Nucleus accumbens (tissue), 56 donors: Measurements from ENCODE around the gene PHF21B.
"Not testable (repeated sequence)": the region's sequence is repeated elsewhere in the genome, so short reads cannot be mapped to it uniquely, and the experiment has no call there.

Source experiments
- DNase-seq, 56 donors: peaks; one replicate each; lab custom pipeline; 2025; lab: John Stamatoyannopoulos, UW

The PHF21B gene

DNA sequence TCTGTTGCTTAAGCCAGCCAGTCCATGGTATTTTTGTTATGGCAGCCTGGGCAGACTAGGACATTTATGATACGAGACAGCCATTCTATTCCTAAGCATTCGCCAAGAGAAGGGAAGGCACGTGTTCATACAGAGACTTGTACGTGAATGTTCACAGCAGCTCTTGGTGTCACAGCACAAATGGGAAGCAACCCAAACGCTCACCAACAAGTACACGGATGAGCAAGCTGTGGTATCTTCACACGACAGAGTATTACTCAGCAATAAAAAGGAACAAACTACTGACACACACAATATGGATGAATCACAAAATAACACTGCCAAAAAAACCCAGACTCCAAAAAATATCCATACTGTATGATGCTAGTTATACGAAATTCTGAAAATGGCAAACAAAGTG is 85.1 kb downstream of the PHF21B start:
- DNase-seq, result no peak

DNA sequence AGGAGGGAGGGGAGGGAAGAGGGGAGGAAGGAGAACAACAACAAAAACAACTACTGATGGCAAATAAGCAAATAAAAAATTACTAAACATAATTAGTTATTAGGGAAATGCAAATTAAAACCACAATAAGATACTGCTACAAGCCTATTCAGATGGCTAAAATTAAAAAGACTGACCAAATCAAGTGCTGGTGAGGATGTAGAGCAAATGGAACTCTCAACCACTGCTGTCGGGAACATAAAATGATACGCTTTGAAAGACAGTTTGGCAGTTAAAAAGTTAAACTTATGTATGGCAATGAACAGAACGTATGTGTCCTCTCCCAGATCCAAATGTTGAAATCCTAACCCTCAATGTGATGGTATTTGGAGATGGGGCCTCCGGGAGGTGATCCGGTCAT is 85.7 kb downstream of the PHF21B start:
- DNase-seq, result no peak

DNA sequence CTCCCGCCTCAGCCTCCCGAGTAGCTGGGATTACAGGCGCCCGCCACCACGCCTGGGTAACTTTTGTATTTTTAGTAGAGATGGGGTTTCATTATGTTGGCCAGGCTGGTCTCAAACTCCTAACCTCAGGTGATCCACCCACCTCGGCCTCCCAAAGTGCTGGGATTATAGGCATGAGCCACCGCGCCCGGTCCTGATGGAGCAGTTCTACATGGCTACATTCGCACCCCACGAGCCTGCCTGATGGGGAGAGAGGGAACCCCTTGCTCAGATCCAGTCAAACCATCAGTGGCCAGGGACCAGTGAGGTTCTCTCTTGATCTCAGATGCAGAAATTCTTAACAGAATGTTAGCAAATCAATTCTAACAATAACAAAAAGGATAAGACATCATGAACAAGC is 88.0 kb downstream of the PHF21B start:
- DNase-seq, result not testable (repeated sequence)

DNA sequence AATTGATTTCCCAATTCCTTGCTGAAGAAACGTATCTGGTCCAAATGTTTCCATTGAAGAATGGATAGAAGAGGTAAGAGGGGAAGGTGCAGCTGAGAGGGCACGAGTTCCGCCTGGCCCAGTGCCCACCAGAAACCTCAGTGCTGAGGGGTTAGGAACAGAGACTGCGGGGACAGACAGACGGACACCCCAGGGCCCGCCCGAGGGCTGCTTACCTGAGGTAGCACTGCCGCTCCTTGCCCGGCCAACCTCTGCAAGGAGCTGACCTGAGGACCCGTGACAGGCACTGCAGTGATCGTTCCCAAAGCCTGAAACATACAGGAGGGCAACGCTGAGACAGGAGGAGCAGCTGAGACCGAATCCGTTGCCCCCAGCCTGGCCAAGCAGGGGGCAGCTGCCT is 89.6 kb downstream of the PHF21B start:
- DNase-seq, result no peak

DNA sequence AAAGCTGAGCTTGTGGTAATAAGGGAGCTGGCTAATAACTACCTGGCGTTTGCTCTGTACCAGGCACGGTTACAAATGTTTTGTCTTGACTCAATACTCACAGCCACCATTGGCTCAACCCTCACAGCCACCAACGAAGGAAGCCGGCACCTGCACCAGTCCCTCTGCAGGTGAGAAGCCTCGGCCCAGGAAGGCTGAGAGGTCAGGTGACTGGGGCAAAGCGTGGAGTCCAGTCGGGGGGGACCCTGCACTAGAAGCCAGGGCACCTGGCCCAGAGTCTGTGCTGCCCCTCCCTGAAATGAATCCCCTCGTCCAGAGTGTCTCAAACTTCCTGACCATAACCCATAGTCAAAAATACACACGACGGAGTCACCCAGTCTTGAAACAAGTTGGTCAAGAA is 90.1 kb downstream of the PHF21B start:
- DNase-seq, result no peak

DNA sequence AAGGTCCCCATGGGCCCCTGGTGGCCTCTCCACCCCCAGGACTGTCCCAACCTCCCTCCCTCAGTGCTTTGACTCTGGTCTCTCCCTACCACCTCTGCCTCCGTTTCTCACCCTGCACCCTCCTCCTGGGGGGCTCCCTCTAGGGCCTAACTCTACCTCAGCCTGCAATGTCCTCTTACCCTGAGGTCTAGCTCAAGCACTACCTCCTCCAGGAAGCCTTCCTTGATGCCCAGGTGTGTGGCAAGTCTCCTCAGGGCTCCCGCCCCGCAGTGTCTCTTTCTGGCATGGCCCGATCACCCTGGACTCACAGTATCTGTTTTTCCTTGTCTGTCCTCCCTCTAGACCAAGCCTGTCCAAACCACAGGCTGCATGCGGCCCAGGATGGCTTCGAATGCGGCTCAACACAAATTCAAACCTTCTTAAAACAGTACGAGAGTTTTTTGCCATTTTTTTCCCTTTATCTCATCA is 90.8 kb downstream of the PHF21B start:
- DNase-seq, result no peak

DNA sequence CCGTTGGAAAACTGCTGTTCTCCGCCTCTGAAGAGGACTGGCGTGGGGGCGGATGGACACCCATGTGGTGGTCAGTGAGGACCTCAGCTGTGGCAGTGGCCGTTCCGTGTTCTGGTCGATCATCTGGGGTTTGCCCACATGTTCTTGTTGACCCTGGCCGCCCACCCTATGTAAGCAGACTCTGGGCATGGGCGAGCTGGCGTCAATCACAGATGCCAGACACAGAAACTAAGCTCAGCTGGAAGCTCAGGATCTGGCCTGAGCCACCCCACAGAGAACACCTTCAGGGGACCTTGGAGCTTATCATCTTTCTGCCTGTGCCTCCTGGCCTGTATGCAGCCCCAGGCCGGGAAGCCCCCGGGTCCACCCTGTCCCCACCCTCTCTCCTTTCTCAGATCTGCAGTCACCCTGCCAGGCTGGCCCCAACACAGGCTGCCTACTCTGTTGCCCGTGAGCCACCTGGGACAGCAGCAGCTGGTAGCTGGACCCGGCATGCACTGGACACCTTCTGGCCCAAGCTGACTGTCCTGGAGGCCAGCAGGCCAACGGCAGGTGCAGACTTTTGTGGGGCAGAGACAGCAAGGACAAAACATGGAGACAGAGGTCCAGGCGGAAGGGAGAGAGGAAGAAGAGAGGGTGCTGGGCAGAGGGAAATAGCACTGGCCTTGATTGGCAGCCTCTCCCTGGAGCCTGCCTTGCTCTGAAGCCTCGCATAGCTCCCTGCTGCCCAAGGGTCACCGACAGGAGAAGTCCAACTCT is 91.5 kb downstream of the PHF21B start:
- no peak for DNase-seq

DNA sequence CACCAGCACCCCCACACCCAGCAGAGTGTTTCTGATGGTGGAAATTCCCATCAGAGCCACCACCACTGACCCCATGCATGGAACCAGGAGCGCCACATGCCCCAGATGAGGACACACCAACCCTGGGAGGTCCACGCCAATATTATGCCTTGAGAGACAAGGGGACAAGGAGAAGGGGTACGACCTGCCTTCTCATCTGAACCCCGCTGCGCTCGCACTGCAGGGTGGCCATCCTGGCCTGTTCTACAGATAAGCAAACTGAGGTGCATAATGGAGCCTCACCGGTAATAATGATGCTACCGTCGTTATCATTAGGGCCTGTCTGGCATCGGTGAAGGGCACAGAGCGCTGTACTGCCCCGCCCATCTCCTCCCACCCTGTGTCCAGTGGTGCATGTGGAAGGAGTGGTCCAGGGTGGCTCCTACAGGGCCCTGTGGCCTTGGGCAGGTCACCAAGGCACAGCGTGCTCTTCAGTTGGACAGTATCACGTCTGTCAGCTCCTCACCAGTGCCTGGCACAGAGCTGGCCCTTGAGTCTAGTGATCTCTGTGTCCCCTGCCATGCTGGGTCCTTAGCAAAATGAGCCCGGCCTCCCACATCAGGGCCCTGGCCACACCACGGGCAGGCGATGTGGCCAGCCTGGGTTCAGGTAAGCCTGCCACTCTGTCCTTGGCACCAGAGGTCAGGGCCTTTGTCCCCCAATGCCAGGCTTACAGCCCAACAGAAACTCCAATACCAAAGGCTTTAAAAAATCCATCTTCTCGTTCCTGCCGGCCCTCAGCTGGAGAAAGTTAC is 92.2 kb downstream of the PHF21B start:
- DNase-seq, result no peak

DNA sequence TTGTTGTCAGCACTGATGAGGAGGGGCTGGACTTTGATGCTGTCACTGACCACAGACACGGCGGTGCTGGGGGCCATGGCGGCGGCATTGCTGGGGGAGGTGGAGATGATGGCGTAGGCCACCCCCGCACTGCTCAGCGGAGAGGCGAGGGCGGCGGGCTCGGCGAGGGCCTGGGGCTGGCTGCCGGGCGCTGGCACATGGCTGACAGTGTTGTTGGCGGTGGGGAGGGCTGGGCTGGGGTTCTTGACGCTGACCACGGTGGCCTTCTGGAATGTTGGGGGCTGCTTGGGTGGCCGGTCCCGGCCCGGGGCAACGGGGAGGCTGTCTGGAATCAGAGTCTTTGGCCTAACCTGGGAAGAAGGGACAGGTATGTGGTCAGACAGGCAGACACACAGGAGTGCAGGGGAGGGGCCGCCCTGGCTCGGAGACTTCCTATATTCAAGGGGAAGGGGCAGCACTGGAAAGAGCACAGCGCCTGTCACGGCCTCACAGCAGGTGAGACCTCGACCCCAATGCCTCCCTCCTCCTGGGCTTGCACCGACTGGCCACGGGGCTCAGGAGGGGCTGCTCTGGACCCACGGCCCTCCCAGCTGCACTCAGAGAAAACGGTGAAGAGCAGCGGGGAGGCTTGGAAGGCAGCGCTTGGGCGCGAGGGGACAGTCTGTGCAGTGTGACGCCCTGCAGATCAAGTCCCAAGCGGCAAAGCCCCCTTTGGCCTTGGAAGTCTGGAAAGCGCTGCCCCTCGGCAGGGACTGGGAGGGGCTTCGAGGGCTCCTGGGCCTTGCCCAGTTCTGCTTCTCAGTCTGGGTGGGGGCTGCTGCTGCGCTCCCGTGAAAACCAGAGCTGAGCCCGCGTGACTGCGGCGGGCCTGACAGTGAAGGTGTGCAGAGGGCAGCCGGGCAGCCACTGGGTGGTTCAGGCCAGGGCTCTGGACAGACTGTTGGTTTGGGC is 93.2 kb downstream of the PHF21B start:
- no peak for DNase-seq

DNA sequence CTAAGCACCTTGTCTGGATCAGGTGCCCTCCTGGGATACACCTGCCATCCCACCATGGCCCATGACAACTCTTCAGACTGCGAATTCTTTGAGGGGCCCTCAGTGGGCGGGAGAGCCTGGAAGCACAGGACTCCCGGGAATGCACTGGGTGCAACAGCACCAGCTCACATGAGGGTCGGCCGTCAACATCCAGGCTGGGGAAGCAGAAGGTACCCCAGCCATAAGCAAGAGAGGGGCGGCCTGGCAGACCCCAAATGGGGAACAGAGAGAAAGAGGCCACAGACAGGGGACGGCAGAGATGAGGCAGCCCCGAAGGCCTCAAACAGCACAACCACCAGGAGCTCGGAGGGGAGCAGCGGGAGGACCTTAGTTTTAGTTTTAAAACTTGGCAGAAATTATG is 94.4 kb downstream of the PHF21B start:
- DNase-seq, result no peak

DNA sequence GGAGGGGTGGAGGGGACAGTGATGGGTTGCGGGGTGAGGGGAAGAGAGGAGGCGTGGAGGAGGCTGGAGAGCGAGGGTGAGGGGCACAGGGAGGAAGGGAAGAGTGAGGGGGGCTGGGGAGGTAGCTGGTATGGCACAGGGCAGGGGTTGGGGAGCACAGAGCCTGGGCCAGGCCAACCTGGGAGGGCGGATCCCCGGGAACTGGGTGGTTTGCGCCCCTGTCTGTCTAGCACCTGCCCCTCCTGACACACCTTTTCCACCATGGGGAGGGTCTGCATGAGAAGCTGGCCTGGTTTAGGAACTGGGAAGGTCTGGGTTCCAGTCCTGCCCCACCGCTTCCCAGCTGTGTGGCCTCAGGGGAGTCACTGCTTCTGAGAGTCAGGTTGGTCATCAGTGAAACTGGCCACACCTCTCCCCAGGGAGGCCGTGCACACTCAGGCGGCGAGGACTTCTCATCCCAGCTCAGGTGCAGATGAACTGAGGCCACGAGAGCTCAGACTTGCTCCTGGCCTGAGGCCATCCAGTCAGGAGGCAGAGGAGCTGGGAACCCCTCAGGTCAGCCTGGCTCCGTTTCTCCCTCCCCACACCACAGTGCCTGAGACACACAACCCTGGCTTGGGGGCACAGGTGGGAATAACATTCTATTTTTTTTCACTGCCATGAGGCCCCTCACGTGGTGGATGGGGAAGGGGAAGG is 95.6 kb downstream of the PHF21B start:
- DNase-seq, result no peak

DNA sequence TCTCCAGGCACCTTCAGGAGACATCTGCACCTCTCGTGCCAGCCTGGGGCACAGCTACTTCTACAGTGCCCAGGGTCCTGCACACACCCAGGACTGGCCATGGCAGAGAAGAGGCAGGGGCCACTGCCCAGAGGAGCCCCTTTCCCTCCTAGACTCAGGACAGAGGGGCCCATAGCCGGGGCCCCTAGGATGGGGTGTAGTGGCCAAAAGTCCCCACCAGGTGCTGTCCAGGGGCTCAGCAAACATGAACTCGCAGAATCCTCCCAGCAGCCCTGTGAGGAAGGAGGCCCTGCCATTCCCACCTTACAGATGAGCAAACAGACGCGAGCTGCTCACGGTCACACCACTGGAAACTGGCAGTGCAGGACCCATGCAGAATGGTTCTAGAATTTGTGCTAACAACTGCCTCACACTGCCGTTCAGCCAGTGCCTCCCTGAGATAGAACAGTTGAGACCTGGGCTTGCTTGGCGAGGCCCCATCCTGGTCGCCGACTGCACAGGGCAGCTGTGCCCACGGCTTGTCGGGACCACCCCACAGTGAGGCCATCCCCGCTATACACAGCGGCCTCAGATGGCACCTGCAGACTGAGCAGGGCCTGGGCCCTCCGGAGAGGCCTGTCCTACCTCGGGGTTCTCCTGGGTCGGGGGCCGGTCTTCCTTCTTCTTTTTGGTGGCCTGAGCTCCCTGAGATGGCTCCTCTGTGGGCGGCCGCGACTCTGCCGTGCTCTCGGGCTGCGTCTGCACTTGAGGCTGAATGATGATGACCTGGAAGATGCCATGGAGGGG is 96.4 kb downstream of the PHF21B start:
- DNase-seq, result no peak

DNA sequence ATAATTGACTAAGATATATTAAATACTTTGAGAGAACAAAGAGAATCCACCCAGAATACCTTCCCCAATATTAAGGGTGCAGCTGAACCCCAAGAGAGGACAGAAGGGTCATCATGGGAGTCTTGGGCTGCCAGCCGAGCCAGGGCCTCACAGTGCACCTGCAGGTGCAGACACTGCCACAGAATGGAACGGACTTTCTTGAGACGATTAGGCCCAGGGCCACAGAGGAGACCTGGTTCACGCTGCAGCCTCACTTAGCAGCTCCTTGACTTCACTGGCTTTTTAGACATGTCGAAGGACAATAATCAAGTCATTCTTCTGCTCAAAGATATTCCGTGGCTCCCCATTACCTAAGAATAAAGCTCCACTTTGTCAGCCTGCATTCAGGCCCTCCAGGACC is 100.6 kb downstream of the PHF21B start:
- no peak for DNase-seq

DNA sequence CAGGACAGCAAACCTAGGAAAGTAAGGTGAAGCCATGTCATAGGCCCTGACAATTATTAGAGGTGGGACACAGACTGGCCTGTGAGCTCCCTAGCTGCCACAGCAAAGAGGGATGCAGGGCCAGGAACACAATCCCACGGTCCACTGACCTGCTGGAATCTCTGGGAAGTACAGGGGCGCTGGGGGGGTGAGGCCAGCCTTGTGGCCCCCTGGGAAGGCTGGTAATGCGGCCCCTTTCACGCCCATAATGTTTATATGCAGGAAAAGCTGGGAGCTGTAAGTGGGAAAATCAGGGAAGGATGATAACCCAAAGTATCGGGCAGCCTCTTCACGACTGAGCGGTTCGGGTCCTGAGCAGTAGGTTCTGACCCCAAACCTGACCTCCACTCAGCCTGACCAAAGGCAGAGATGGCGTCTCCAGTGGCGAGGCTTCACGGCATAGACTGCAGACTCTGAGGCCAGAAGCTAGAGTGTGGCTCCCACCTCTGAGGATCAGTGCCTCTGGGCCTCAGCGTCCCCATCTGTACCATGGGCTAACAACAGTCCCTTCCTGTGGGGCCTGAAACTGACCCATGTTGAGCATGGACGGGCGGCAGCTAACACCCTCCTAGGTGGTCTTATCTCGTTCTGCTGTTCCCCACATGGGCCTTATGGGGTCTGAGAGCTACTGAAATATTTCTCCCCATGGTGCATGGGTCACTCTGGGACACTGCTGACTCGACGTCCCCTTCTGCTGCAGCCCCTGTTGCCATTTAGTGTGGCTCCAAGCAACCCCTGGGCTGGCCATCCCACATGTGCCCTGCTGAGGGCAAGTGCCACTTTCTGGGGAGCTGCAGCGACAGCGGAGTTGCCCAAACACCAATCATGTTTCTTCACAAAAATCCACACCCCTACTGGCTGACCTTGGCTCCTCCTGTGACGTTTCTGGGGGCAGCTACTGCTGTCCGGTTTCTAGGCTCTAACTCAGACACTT is 101.8 kb downstream of the PHF21B start:
- no peak for DNase-seq

DNA sequence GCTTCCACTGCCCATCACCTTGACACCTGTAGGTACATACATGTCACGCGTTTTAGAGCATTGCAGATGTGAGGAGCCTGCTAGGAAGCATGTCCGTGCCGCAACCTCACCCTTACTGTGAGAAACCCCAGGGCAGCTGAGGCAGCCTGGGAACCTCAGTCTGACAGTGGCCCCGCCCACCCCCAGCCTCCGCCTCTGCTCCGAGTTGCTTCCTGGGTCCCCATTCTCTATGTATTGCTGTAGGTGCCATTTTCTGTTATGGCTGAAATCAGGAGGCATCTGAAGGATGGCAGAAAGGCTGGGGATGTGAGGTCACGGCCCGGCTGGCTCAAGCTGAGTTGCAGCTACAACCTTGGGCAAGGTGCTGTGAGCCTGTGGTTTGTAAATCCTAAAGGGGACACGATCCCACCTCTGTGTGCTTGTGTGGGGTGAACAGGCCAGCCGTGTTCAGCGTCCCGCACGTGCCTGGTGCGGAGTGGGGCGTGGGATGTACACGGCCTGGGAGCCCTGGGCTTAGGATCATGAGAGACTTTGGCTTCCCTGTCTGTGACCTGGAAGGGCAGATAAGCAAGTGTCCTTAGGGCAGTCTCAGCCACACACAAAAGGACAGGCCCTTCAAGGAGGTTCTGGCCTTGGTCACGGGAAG is 102.7 kb downstream of the PHF21B start:
- no peak for DNase-seq

DNA sequence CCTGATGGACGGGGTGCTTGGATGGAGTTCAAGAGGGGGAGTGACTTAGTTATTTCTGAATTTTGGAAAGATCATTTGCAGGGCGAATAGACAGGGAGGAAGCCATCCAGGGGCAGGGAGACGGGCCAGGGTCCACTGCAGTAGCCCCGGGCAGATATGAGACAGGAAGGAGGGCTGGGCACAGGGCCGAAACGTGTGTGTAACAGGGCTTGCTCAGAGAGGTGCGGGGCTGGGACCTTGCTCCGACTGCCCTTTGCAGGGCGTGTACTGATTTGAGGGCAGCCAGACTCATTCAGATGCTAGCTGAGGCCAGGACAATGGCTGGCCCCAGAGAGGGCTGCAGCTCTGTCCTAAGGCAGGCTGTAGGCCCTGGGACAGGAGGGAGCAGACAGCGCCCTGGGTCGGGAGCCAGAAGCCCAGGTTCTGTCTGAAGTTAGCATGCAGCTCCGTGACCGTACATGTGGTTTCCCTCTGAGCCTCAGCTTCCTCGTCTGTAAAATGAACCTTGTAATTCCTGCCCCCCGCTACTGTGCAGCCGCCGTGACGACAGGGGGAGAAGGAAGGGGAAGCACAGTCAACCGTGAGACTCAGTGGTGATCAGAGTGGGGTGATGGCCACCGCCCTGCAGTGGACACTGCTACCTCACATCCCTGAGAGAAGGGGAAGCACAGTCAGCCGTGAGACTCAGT is 103.4 kb downstream of the PHF21B start:
- DNase-seq, result no peak
